GM18498 (cell line): ENCODE measurements around the gene ERCC6L2.

Source experiments
- ATAC-seq: cut with Tn5 transposase; IDR thresholded peaks from one replicate; pipeline ENCODE4 v1.9.1; 2021; ENCODE audit warnings: mild to moderate bottlenecking, moderate library complexity; ENCODE audit not compliant: unreplicated experiment

Gene ERCC6L2

GRCh38 chr9:95920017-95920416 lies 44.5 kb downstream of the ERCC6L2 start:
- ATAC-seq = no peak

GRCh38 chr9:95923794-95924193 lies 48.3 kb downstream of the ERCC6L2 start:
- ATAC-seq = no peak

- ATAC-seq = no peak
These were observed 49.5 kb downstream of the ERCC6L2 start for GRCh38 chr9:95924987-95925386.

GRCh38 chr9:95927271-95928004 lies 51.9 kb downstream of the ERCC6L2 start:
- ATAC-seq = no peak

GRCh38 chr9:95930277-95930676 lies 54.8 kb downstream of the ERCC6L2 start:
- ATAC-seq = no peak

GRCh38 chr9:95935861-95936578 lies 60.5 kb downstream of the ERCC6L2 start:
- no peak for ATAC-seq

GRCh38 chr9:95936579-95937075 lies 61.1 kb downstream of the ERCC6L2 start:
- no peak for ATAC-seq

- ATAC-seq = no peak
These were observed 61.6 kb downstream of the ERCC6L2 start for GRCh38 chr9:95937131-95937530.

- no peak for ATAC-seq
These were observed 63.2 kb downstream of the ERCC6L2 start for GRCh38 chr9:95938724-95939123.

GRCh38 chr9:95939472-95939871 lies 64.0 kb downstream of the ERCC6L2 start:
- ATAC-seq = no peak

- no peak for ATAC-seq
These were observed 64.8 kb downstream of the ERCC6L2 start for GRCh38 chr9:95940265-95940664.

GRCh38 chr9:95942016-95942415 lies 66.5 kb downstream of the ERCC6L2 start:
- no peak for ATAC-seq

- no peak for ATAC-seq
These were observed 71.6 kb downstream of the ERCC6L2 start for GRCh38 chr9:95947118-95947517.

- ATAC-seq = no peak
These were observed 77.0 kb downstream of the ERCC6L2 start for GRCh38 chr9:95952471-95952870.

GRCh38 chr9:95953986-95954385 lies 78.5 kb downstream of the ERCC6L2 start:
- ATAC-seq = no peak

GRCh38 chr9:95954940-95955339 lies 79.4 kb downstream of the ERCC6L2 start:
- no peak for ATAC-seq

GRCh38 chr9:95962936-95963335 lies 87.4 kb downstream of the ERCC6L2 start:
- no peak for ATAC-seq

- no peak for ATAC-seq
These were observed 88.2 kb downstream of the ERCC6L2 start for GRCh38 chr9:95963659-95964058.

- ATAC-seq = no peak
These were observed 90.8 kb downstream of the ERCC6L2 start for GRCh38 chr9:95966306-95966705.

- ATAC-seq = no peak
These were observed 94.8 kb downstream of the ERCC6L2 start for GRCh38 chr9:95970317-95970716.

GRCh38 chr9:95971815-95972214 lies 96.3 kb downstream of the ERCC6L2 start:
- no peak for ATAC-seq

GRCh38 chr9:95974389-95974788 lies 98.9 kb downstream of the ERCC6L2 start:
- no peak for ATAC-seq
